Bronchial epithelial cell (primary cell): ENCODE measurements around the gene SPNS1. TPM values are rescaled to one million over a fixed set of nuclear protein-coding genes. Genes with fewer than 3 reads are reported as not detected.
"Not testable (repeated sequence)": the region's sequence is repeated elsewhere in the genome, so short reads cannot be mapped to it uniquely, and the experiment has no call there.

Experiments used
- DNase-seq: peaks from one replicate; pipeline ENCODE4 v3.0.0-alpha.2; 2010; ENCODE audit warnings: low read depth
- FAIRE-seq: peaks from 2 replicates; lab custom pipeline; 2011; peaks lifted over from hg19 to GRCh38; lab: Jason Lieb, UNC
- H3K27me3 ChIP-seq: 2 replicates; pipeline ENCODE4 v1.5.1; 2011; ENCODE audit warnings: low read length; ENCODE audit not compliant: control insufficient read depth, insufficient read depth
- H3K36me3 ChIP-seq: 2 replicates; pipeline ENCODE4 v1.5.1; 2011; ENCODE audit warnings: low read length; ENCODE audit not compliant: control insufficient read depth, insufficient read depth
- H3K4me3 ChIP-seq: 2 replicates; pipeline ENCODE4 v1.5.1; 2011; ENCODE audit warnings: mild to moderate bottlenecking, low read depth, low read length, control low read depth
- total RNA-seq: library from RNA; depleted of rRNA; stranded (reverse); fragments of >200 nt; gene quantifications from 2 replicates; pipeline ENCODE4 v1.2.1, GENCODE V29; 2014
- TF ChIP-seq, protein P1 (sequence below): IDR thresholded peaks from 2 replicates; pipeline ENCODE4 v1.5.1; 2011; ENCODE audit warnings: mild to moderate bottlenecking, moderate library complexity, low read length, control low read depth, inconsistent platforms; ENCODE audit not compliant: insufficient read depth, severe bottlenecking

Gene SPNS1
- total RNA-seq, 1 donor from 2014 or later = 20.8 TPM

DNA sequence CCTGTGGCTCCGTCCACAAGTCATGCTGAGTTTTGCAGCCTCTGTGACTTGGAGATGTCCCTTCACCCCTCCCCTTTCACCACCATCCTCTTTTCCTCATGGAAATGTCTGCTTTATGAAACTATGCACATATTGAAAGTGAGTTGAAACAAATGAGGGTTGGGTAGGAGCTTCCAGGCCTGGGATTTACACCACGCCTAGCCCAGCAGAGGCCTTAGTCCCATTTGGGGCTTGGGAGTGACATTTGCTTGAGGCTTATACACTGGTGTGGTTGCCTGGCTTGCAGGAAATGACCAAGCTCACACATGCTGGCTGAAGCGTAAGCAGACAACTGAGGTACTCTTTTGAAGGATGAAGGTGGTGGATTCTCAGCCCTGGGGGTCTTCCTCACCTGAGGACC, 10.5 kb upstream of the SPNS1 start:
- TF ChIP-seq, protein P1, sequence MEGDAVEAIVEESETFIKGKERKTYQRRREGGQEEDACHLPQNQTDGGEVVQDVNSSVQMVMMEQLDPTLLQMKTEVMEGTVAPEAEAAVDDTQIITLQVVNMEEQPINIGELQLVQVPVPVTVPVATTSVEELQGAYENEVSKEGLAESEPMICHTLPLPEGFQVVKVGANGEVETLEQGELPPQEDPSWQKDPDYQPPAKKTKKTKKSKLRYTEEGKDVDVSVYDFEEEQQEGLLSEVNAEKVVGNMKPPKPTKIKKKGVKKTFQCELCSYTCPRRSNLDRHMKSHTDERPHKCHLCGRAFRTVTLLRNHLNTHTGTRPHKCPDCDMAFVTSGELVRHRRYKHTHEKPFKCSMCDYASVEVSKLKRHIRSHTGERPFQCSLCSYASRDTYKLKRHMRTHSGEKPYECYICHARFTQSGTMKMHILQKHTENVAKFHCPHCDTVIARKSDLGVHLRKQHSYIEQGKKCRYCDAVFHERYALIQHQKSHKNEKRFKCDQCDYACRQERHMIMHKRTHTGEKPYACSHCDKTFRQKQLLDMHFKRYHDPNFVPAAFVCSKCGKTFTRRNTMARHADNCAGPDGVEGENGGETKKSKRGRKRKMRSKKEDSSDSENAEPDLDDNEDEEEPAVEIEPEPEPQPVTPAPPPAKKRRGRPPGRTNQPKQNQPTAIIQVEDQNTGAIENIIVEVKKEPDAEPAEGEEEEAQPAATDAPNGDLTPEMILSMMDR = no peak
- FAIRE-seq (no peak), DNase-seq (no peak)
- no peak overlapping the region for H3K4me3 ChIP-seq
- peaks cover 28% of the 10 kb centered on the region for H3K36me3 ChIP-seq
- no peaks in the 10 kb centered on the region for H3K27me3 ChIP-seq

DNA sequence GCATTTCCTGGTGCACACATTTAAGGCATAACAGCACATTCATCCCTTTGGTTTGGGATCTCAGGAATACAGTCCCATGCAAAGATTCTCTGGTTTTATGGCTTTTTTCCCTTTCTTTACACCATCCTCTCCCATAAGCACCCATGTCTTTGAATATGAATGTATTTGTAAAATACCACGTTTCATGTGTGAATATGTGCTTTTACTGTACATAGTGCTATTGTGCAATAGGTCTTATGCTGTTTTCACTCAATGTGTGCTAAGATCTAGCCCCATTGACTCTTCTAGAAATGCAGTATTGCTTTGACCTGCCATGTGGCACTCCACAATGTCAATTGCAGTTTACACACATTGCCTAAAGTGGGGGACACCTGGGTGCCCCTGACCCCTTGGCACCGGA, 10.1 kb upstream of the SPNS1 start:
- FAIRE-seq = no peak
- peaks cover 26% of the 10 kb centered on the region for H3K36me3 ChIP-seq
- H3K4me3 ChIP-seq = no peak overlapping the region
- no peaks in the 10 kb centered on the region for H3K27me3 ChIP-seq
- DNase-seq = no peak
- TF ChIP-seq, protein P1 = no peak

DNA sequence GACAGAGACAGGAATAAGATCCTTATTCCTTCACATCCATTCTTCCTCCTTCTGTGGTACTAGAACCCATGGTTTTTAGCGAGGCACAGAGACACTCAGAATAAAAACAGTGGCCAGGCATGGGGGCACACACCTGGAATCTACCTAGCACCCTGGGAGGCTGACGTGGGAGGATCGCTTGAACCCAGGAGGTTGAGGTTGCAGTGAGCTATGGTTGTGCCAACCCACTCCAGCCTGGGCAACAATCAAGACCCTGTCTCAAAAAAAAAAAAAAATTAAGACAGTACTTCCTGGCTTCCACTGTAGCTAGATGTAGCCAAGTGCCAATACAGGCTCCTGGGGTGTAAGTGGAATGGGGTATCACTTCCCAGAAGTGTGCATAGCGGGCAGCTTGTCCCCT, 7.4 kb upstream of the SPNS1 start:
- FAIRE-seq (no peak), DNase-seq (no peak)
- TF ChIP-seq, protein P1 = no peak
- H3K4me3 ChIP-seq = no peak overlapping the region
- peaks cover 14% of the 10 kb centered on the region for H3K36me3 ChIP-seq
- H3K27me3 ChIP-seq = no peaks in the 10 kb centered on the region

DNA sequence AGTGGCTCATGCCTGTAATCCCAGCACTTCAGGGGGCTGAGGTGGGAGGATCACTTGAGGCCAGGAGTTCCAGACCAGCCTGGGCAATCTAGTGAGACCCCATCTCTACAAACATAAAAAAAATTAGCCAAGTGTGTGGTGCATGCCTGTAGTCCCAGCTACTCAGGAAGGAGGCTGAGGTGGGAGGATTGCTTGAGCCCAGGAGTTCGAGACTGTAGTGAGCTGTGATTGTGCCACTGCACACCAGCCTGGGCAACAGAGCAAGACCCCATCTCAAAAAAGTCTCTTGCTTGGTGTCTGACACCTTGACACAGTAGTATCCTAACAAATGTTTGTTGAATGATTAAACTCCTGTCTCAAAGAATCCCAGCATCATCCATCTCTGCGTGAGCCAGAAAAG, 4.9 kb upstream of the SPNS1 start:
- FAIRE-seq, H3K4me3 ChIP-seq, DNase-seq, H3K36me3 ChIP-seq, H3K27me3 ChIP-seq: not testable (repeated sequence)

DNA sequence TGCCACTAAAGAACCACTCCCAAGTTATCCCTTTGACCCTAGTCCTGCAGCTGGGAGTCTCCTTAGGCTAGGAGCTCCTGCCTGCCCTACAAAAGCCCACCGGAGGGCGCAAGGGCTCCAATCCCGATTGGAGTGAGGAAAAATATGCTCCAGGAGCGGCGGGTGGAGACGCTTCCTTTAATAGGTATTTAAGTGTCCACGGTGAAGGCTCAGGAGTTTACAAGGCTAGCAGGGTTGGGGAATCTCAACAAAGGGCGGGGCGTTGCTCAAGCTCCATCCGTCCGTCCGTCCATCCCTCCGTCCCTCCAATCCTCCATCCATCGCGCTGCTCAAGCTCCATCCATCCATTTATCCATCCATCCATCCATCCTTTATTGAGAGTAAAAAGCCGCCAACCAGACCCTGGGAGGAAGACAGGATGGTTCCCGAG, 556 bp upstream of the SPNS1 start:
- FAIRE-seq = no peak
- peak overlapping the region; percentile 94 for H3K4me3 ChIP-seq
- TF ChIP-seq, protein P1 = peak; percentile 56
- peak; percentile 54 for DNase-seq
- H3K36me3 ChIP-seq = peaks cover 6% of the 10 kb centered on the region
- no peaks in the 10 kb centered on the region for H3K27me3 ChIP-seq

DNA sequence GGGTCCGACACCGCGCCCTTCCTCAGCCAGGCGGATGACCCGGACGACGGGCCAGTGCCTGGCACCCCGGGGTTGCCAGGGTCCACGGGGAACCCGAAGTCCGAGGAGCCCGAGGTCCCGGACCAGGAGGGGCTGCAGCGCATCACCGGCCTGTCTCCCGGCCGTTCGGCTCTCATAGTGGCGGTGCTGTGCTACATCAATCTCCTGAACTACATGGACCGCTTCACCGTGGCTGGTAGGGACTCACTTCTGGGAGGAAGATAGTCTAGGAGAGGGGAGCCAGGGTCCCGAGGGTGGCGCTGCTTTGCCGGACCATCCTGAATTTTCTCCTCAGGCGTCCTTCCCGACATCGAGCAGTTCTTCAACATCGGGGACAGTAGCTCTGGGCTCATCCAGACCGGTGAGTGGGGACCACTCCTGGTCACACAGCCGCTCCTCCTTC, 601 bp downstream of the SPNS1 start:
- FAIRE-seq = no peak
- no peak for DNase-seq
- H3K27me3 ChIP-seq = no peaks in the 10 kb centered on the region
- peak overlapping the region; percentile 94 for H3K4me3 ChIP-seq
- H3K36me3 ChIP-seq = peaks cover 10% of the 10 kb centered on the region
- TF ChIP-seq, protein P1 = no peak
